Heart left ventricle (tissue), 13 donors: ENCODE results near the gene GCSAM.

ENCODE experiments used
- POLR2A ChIP-seq, 2 donors: fragments of 450-650 bp; IDR thresholded peaks; one replicate each; pipeline ENCODE4 v1.6.1; 2017; ENCODE audit warnings: antibody characterized with exemption in 2 of 2, mild to moderate bottlenecking in 2 of 2, moderate library complexity in 2 of 2
- TF ChIP-seq, protein P1 (sequence below), 12 donors: fragments of 200-600 bp; sonication (generic) in 4 of 12; IDR thresholded peaks; one replicate each; pipeline versions ENCODE4 v1.5.0 to v1.8.0; 2018 to 2022; ENCODE audit warnings: antibody characterized with exemption in 12 of 12, mild to moderate bottlenecking in 5 of 12
- donor health status: ischemic (EF 13 %, LVEDD 7.1; RV severe dilation, severe dysfunction).
- donor health status: DM: no; HTN: yes; CAD: no.
- donor health status: DM: no; HTN: no; CAD: no.
- donor health status: ischemic (EF 25% LVEDD 6.9; RV normal size, moderate dysfunction).
- donor health status: ischemic (EF 25% LVEDD 5.7; RV mildly dilated, moderate dysfunction).
- donor health status: ischemic (EF 35%, LVEDD 5.7; RV mildly dilated, moderate dysfunction).
- donor health status: nonischemic (EF 11% LVEDD 7.7; RV severe dilation, severe dysfunction).
- donor health status: DM: yes; HTN: yes; CAD: no.
- donor health status: PGD.
- donor health status: ischemic (EF 29% LVEDD 5.4; RV normal size, mild dysfunction).
- donor health status: nonischemic (EF 23%, LVEDD 6.1; RV moderate dilation, normal function).

GRCh38 chr3:112101916-112102315, 31.1 kb downstream of the GCSAM start:
- TF ChIP-seq, protein P1, sequence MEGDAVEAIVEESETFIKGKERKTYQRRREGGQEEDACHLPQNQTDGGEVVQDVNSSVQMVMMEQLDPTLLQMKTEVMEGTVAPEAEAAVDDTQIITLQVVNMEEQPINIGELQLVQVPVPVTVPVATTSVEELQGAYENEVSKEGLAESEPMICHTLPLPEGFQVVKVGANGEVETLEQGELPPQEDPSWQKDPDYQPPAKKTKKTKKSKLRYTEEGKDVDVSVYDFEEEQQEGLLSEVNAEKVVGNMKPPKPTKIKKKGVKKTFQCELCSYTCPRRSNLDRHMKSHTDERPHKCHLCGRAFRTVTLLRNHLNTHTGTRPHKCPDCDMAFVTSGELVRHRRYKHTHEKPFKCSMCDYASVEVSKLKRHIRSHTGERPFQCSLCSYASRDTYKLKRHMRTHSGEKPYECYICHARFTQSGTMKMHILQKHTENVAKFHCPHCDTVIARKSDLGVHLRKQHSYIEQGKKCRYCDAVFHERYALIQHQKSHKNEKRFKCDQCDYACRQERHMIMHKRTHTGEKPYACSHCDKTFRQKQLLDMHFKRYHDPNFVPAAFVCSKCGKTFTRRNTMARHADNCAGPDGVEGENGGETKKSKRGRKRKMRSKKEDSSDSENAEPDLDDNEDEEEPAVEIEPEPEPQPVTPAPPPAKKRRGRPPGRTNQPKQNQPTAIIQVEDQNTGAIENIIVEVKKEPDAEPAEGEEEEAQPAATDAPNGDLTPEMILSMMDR (IDR thresholded peaks at IDR 0.05), result no peak
- TF ChIP-seq POLR2A (IDR thresholded peaks at IDR 0.05), result no peak
